Caco-2 (cell line): ENCODE measurements around the gene B3GNT7. TPM values are rescaled to one million over a fixed set of nuclear protein-coding genes. Genes with fewer than 3 reads are reported as not detected.
"Not testable (repeated sequence)": the region's sequence is repeated elsewhere in the genome, so short reads cannot be mapped to it uniquely, and the experiment has no call there.

ENCODE experiments used
- BruUV-seq: library from RNA; stranded (reverse); fragments of 400-500 nt; replicated peaks from 2 replicates; lab custom pipeline; 2021; lab: Mats Ljungman, UMichigan
- CTCF ChIA-PET: fragments of 300-600 bp; sonication (Branson Sonifier 250); formaldehyde crosslinking; loops from one replicate; lab custom pipeline; 2022; ENCODE audit warnings: antibody characterized with exemption; lab: Charles Lee
- POLR2A ChIA-PET: fragments of 300-600 bp; sonication (Branson Sonifier 250); formaldehyde crosslinking; loops from one replicate; lab custom pipeline; 2022; ENCODE audit warnings: antibody characterized with exemption; lab: Charles Lee
- DNase-seq, 2 experiments: peaks; one replicate each; pipeline versions ENCODE4 v3.0.0 to v3.0.0-alpha.2; 2020 to 2022
- H3K27me3 ChIP-seq: replicated peaks from 2 replicates; pipeline ENCODE4 v1.6.0; 2011; ENCODE audit warnings: low read length; ENCODE audit not compliant: control insufficient read depth, insufficient read depth
- H3K36me3 ChIP-seq: 2 replicates; pipeline ENCODE4 v1.5.1; 2011; ENCODE audit warnings: low read length; ENCODE audit not compliant: control insufficient read depth, insufficient read depth
- H3K4me1 ChIP-seq: fragments of 250-450 bp; sonication (Bioruptor Pico); 2 replicates; pipeline ENCODE4 v1.5.1; 2020; ENCODE audit warnings: mild to moderate bottlenecking
- H3K4me3 ChIP-seq: 2 replicates; pipeline ENCODE4 v1.5.1; 2011; ENCODE audit warnings: low read depth, mild to moderate bottlenecking, control low read depth, low read length
- H3K9me3 ChIP-seq: fragments of 250-450 bp; sonication (Bioruptor Pico); 2 replicates; pipeline ENCODE4 v1.5.1; 2020; ENCODE audit warnings: mild to moderate bottlenecking, moderate library complexity
- H3K27ac Mint-ChIP-seq: one replicate; pipeline ENCODE4 v1.8.0; 2022; ENCODE audit warnings: mixed read lengths; ENCODE audit not compliant: unreplicated experiment
- H3K27me3 Mint-ChIP-seq: one replicate; pipeline ENCODE4 v1.8.0; 2022; ENCODE audit warnings: mixed read lengths; ENCODE audit not compliant: insufficient read depth, unreplicated experiment
- H3K36me3 Mint-ChIP-seq: one replicate; pipeline ENCODE4 v1.8.0; 2022; ENCODE audit warnings: mild to moderate bottlenecking, mixed read lengths; ENCODE audit not compliant: insufficient read depth, unreplicated experiment
- H3K4me1 Mint-ChIP-seq: one replicate; pipeline ENCODE4 v1.8.0; 2022; ENCODE audit warnings: low read depth, mixed read lengths; ENCODE audit not compliant: unreplicated experiment
- H3K4me3 Mint-ChIP-seq: one replicate; pipeline ENCODE4 v1.8.0; 2022; ENCODE audit warnings: mild to moderate bottlenecking, moderate library complexity, mixed read lengths; ENCODE audit not compliant: unreplicated experiment
- H3K9me3 Mint-ChIP-seq: one replicate; pipeline ENCODE4 v1.8.0; 2022; ENCODE audit warnings: mixed read lengths; ENCODE audit not compliant: unreplicated experiment
- CTCF ChIP-seq, 2 experiments: fragments of 200-600 bp in 1 of 2; IDR thresholded peaks; 1 replicate in 1 of 2; 2 replicates in 1 of 2; pipeline versions ENCODE4 v1.5.1 to v1.8.0; 2011 to 2022; ENCODE audit warnings: antibody characterized with exemption in 1 of 2, control low read depth in 1 of 2, inconsistent platforms in 1 of 2, low read depth in 1 of 2, low read length in 1 of 2, mild to moderate bottlenecking in 1 of 2, moderate library complexity in 1 of 2; ENCODE audit not compliant: insufficient read depth in 1 of 2, severe bottlenecking in 1 of 2, unreplicated experiment in 1 of 2
- intact Hi-C: fragments of 100-400 bp; cut with micrococcal nuclease; formaldehyde crosslinking; loops from one replicate; pipeline ENCODE4 v1.10.0; 2022; ENCODE audit not compliant: unreplicated experiment
- total RNA-seq: library from RNA; stranded (reverse); gene quantifications from 2 replicates; pipeline ENCODE4 v1.2.3, GENCODE V29; 2022

B3GNT7 gene
- total RNA-seq, 1 experiment from 2014 or later = 2.7 TPM

GRCh38 chr2:231373786-231374349 is 21.6 kb upstream of the B3GNT7 start:
- no peak overlapping the region for H3K4me3 ChIP-seq
- no peaks in the 10 kb centered on the region for H3K4me1 Mint-ChIP-seq
- peaks cover 21% of the 10 kb centered on the region for H3K4me1 ChIP-seq
- H3K36me3 ChIP-seq = no peaks in the 10 kb centered on the region
- H3K27me3 Mint-ChIP-seq = no peaks in the 10 kb centered on the region
- no TSS peak for BruUV-seq
- CTCF ChIA-PET = no interaction called here
- intact Hi-C loops = no loop called here
- no peak overlapping the region for H3K27ac Mint-ChIP-seq
- POLR2A ChIA-PET = no interaction called here
- no peaks in the 10 kb centered on the region for H3K36me3 Mint-ChIP-seq
- H3K4me3 Mint-ChIP-seq = no peak overlapping the region
- H3K9me3 Mint-ChIP-seq = no peaks in the 10 kb centered on the region
- no peak for DNase-seq
- TF ChIP-seq CTCF (IDR thresholded peaks at IDR 0.05; ENCODE audit: insufficient read depth in 1 of 2, low read depth in 1 of 2, low read length in 1 of 2, severe bottlenecking in 1 of 2, unreplicated experiment in 1 of 2) = no peak
- H3K27me3 ChIP-seq = no peaks in the 10 kb centered on the region
- no peaks in the 10 kb centered on the region for H3K9me3 ChIP-seq

- no peak overlapping the region for H3K4me3 Mint-ChIP-seq
- intact Hi-C loops = no loop called here
- no TSS peak for BruUV-seq
- H3K4me1 ChIP-seq = peaks cover 23% of the 10 kb centered on the region
- H3K27ac Mint-ChIP-seq = no peak overlapping the region
- H3K36me3 Mint-ChIP-seq = no peaks in the 10 kb centered on the region
- POLR2A ChIA-PET = no interaction called here
- no peak for TF ChIP-seq CTCF (IDR thresholded peaks at IDR 0.05; ENCODE audit: insufficient read depth in 1 of 2, low read depth in 1 of 2, low read length in 1 of 2, severe bottlenecking in 1 of 2, unreplicated experiment in 1 of 2)
- no peak for DNase-seq
- CTCF ChIA-PET = no interaction called here
- no peaks in the 10 kb centered on the region for H3K27me3 Mint-ChIP-seq
- no peaks in the 10 kb centered on the region for H3K9me3 Mint-ChIP-seq
- no peak overlapping the region for H3K4me3 ChIP-seq
- no peaks in the 10 kb centered on the region for H3K9me3 ChIP-seq
- H3K4me1 Mint-ChIP-seq = no peaks in the 10 kb centered on the region
- no peaks in the 10 kb centered on the region for H3K27me3 ChIP-seq
- H3K36me3 ChIP-seq = no peaks in the 10 kb centered on the region
These were observed 20.7 kb upstream of the B3GNT7 start for GRCh38 chr2:231374771-231375170.

- H3K9me3 ChIP-seq, H3K27me3 Mint-ChIP-seq, H3K27ac Mint-ChIP-seq, H3K4me3 Mint-ChIP-seq, H3K9me3 Mint-ChIP-seq, CTCF ChIA-PET, H3K36me3 Mint-ChIP-seq, POLR2A ChIA-PET, H3K27me3 ChIP-seq, H3K4me3 ChIP-seq, intact Hi-C loops, DNase-seq, H3K36me3 ChIP-seq, H3K4me1 Mint-ChIP-seq, BruUV-seq: not testable (repeated sequence)
- peaks cover 26% of the 10 kb centered on the region for H3K4me1 ChIP-seq
These were observed 19.4 kb upstream of the B3GNT7 start for GRCh38 chr2:231375994-231376615.
